K562 (cell line): Measurements from ENCODE around the gene CCNL2. TPM values are rescaled to one million over a fixed set of nuclear protein-coding genes. Genes with fewer than 3 reads are reported as not detected.

Experiments
- ATAC-seq: fragments of 200-7000 bp; cut with Tn5 transposase; 3 replicates; pipeline ENCODE4 v1.9.1; 2020; ENCODE audit warnings: moderate library complexity
- BruUV-seq: library from RNA; stranded (reverse); fragments of 400-500 nt; replicated peaks from 2 replicates; lab custom pipeline; 2021; lab: Mats Ljungman, UMichigan
- CTCF ChIA-PET: fragments of 300-600 bp; formaldehyde crosslinking; extraction: SDS; loops from one replicate; lab custom pipeline; 2021; ENCODE audit warnings: low intra/inter-chr PET ratio; lab: Yijun Ruan, JAX
- POLR2A ChIA-PET: fragments of 300-600, 350-650 bp; sonication (Branson Sonifier 250); formaldehyde crosslinking; extraction: SDS; loops from one replicate; lab custom pipeline; 2021; ENCODE audit warnings: antibody characterized with exemption, inconsistent platforms; lab: Yijun Ruan, JAX
- DNase-seq, 4 experiments: peaks; one replicate each; pipeline versions ENCODE4 v3.0.0 to v3.0.0-alpha.2; 2011 to 2018; ENCODE audit warnings: low spot score in 3 of 4, mixed read lengths in 3 of 4; ENCODE audit errors: extremely low read depth in 1 of 4
- FAIRE-seq: peaks from 2 replicates; lab custom pipeline; 2011; peaks lifted over from hg19 to GRCh38; lab: Jason Lieb, UNC
- H2AFZ ChIP-seq: 2 replicates; pipeline ENCODE4 v1.6.0; 2011; ENCODE audit warnings: low read depth, low read length, control low read depth, inconsistent platforms
- H3K27ac ChIP-seq: fragments of 200-600 bp; 3 replicates; pipeline ENCODE4 v1.8.0; 2011; ENCODE audit warnings: low read depth, mild to moderate bottlenecking, control low read depth, inconsistent platforms, low read length, moderate library complexity, mixed read lengths; ENCODE audit errors: extremely low read depth
- H3K27me3 ChIP-seq, 2 experiments: fragments of 300-600 bp in 1 of 2; 2 replicates in 1 of 2; 3 replicates in 1 of 2; pipeline versions ENCODE4 v1.6.0 to v1.8.0; 2011; ENCODE audit warnings: inconsistent platforms in 2 of 2, low read length in 2 of 2, mild to moderate bottlenecking in 1 of 2, mixed read lengths in 1 of 2, moderate library complexity in 1 of 2; ENCODE audit not compliant: control insufficient read depth in 2 of 2, insufficient read depth in 2 of 2
- H3K36me3 ChIP-seq: fragments of 300-600 bp; 3 replicates; pipeline ENCODE4 v1.8.0; 2011; ENCODE audit warnings: mild to moderate bottlenecking, low read length, inconsistent platforms; ENCODE audit not compliant: control insufficient read depth, insufficient read depth
- H3K4me1 ChIP-seq, 2 experiments: fragments of 200-600 bp in 1 of 2; replicated peaks in 1 of 2; 2 replicates in 1 of 2; 3 replicates in 1 of 2; pipeline versions ENCODE4 v1.5.1 to v1.8.0; 2011; ENCODE audit warnings: inconsistent platforms in 2 of 2, low read length in 2 of 2, mild to moderate bottlenecking in 1 of 2, mixed read lengths in 1 of 2, moderate library complexity in 1 of 2; ENCODE audit not compliant: control insufficient read depth in 2 of 2, insufficient read depth in 2 of 2
- H3K4me2 ChIP-seq: 2 replicates; pipeline ENCODE4 v1.6.1; 2011; ENCODE audit warnings: low read length, control low read depth, inconsistent platforms, mixed read lengths; ENCODE audit not compliant: insufficient read depth
- H3K4me3 ChIP-seq: fragments of 200-600 bp; sonication (generic), shearing (Covaris generic); 2 replicates; pipeline ENCODE4 v1.5.1; 2016; ENCODE audit warnings: control low read depth, inconsistent platforms
- H3K79me2 ChIP-seq: fragments of 200-600 bp; 3 replicates; pipeline ENCODE4 v1.8.0; 2011; ENCODE audit warnings: low read length, inconsistent platforms; ENCODE audit not compliant: control insufficient read depth, insufficient read depth
- H3K9ac ChIP-seq, 2 experiments: 2 replicates each; pipeline versions ENCODE4 v1.6.0 to v1.6.1; 2011; ENCODE audit warnings: low read depth in 2 of 2, low read length in 2 of 2, control low read depth in 1 of 2, inconsistent platforms in 1 of 2, mild to moderate bottlenecking in 1 of 2, mixed read lengths in 1 of 2; ENCODE audit not compliant: insufficient read depth in 1 of 2
- H3K9me1 ChIP-seq: one replicate; pipeline ENCODE4 v1.6.0; 2011; ENCODE audit warnings: inconsistent platforms, mild to moderate bottlenecking, low read length, moderate library complexity; ENCODE audit not compliant: control insufficient read depth, insufficient read depth
- H3K9me3 ChIP-seq: replicated peaks from 2 replicates; pipeline ENCODE4 v1.5.1; 2011; ENCODE audit warnings: low read depth, low read length, inconsistent platforms; ENCODE audit not compliant: control insufficient read depth, insufficient read depth
- H4K20me1 ChIP-seq: replicated peaks from 2 replicates; pipeline ENCODE4 v1.6.1; 2011; ENCODE audit warnings: low read length, inconsistent platforms, mixed read lengths; ENCODE audit not compliant: control insufficient read depth, insufficient read depth
- ARID1B ChIP-seq: fragments of 450-650 bp; IDR thresholded peaks from 2 replicates; pipeline ENCODE4 v1.6.1; 2016; ENCODE audit warnings: antibody characterized with exemption, mild to moderate bottlenecking, inconsistent platforms
- RBFOX2 ChIP-seq: fragments of 200-400 bp; formaldehyde crosslinking; IDR thresholded peaks from 2 replicates; pipeline ENCODE4 v1.6.1; 2017; ENCODE audit warnings: low read depth, mild to moderate bottlenecking, low read length, moderate library complexity
- ZNF263 ChIP-seq: sonication (generic); formaldehyde crosslinking; IDR thresholded peaks from 2 replicates; pipeline ENCODE4 v1.8.0; 2022; ENCODE audit warnings: mild to moderate bottlenecking, missing genetic modification reagents, borderline replicate concordance
- ZNF695 ChIP-seq: fragments of 450-650 bp; formaldehyde crosslinking; IDR thresholded peaks from 2 replicates; pipeline ENCODE4 v1.4.0; 2020; ENCODE audit warnings: mild to moderate bottlenecking, moderate library complexity
- WGBS: fragments of 100-300 bp; shearing (Covaris generic); methylation state at CpG from one replicate; pipeline ENCODE4 v1.1.6; 2016; ENCODE audit warnings: low coverage, mixed read lengths; ENCODE audit not compliant: insufficient coverage; ENCODE audit errors: missing lambda C conversion rate; 5-methylcytosine and 5-hydroxymethylcytosine counted together
- in situ Hi-C: fragments of 300-500 bp; cut with MboI; formaldehyde crosslinking; loops from 4 replicates; pipeline ENCODE4 v1.15.0; 2018; ENCODE audit warnings: inconsistent platforms, mixed read lengths
- intact Hi-C: fragments of 100-400 bp; cut with micrococcal nuclease; formaldehyde crosslinking; loops from 2 replicates; pipeline ENCODE4 v1.14.2; 2022
- polyA plus RNA-seq, 8 experiments: library from polyadenylated mRNA; depleted of rRNA in 4 of 8; stranded (reverse) in 5 of 8; unstranded in 3 of 8; fragments of >200 nt; fragmentation: Nextera tagmentation in 2 of 8; fragmentation: Illumina TruSeq in 1 of 8; extraction: Ambion mirVana in 2 of 8; extraction: Trizol in 1 of 8; gene quantifications; 2 replicates each; pipeline versions ENCODE4 v1.2.1 to v1.2.3, GENCODE V29; 2011 to 2014; ENCODE audit warnings: inconsistent platforms in 1 of 8, missing spikeins in 1 of 8
- total RNA-seq, 7 experiments: library from RNA; depleted of rRNA in 6 of 7; stranded (reverse); fragments of >200 nt in 6 of 7; fragmentation: Illumina TruSeq in 2 of 7; extraction: Trizol in 2 of 7; gene quantifications; 2 replicates each; pipeline versions ENCODE4 v1.2.1 to v1.2.3, GENCODE V29; 2011 to 2021; ENCODE audit warnings: low replicate concordance in 1 of 7
- TF ChIP-seq, protein P1 (sequence below): fragments of 200-400 bp; formaldehyde crosslinking; IDR thresholded peaks from 2 replicates; pipeline ENCODE4 v1.6.1; 2017; ENCODE audit warnings: mild to moderate bottlenecking, low read depth, low read length, moderate library complexity
- TF ChIP-seq, protein P2 (sequence below): sonication (generic); formaldehyde crosslinking; IDR thresholded peaks from 2 replicates; pipeline ENCODE4 v1.8.1; 2023; ENCODE audit warnings: mild to moderate bottlenecking, missing genetic modification reagents

The CCNL2 gene
- total and polyA plus RNA-seq, 9 of the 15 experiments (the other 6 are each of a cell fraction or from before 2014, with no cell fraction given), result 2.8 to 287 (median 94.5) TPM

DNA sequence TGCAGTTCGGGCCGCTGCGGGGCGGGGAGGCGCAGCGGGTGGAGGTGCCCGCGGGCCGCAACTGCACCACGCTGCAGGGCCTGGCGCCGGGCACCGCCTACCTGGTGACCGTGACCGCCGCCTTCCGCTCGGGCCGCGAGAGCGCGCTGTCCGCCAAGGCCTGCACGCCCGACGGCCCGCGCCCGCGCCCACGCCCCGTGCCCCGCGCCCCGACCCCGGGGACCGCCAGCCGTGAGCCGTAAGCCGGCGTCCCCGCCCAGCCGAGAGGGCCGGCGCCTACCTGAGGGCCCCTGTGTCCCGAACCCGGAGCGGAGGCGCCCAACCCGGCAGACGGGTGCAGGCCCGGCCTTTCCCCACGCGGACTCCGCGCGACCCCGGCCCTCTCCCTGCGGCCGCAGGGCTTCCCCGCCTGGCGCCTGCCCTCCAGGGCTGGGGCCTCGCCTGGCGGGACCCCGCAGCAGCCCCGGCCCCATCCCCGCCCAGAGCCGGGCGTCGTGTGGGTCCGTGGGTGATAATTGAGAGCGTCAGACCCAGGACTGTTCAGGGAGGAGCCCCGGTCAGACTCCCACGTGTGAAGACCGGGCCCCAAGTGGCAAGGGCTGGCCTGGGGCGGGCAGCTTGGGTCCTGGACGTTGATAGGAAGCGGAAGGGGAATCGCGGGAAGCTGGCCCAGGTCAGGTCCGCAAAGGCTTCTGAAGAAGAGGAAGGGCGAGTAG, 40.6 kb upstream of the CCNL2 start:
- no peak overlapping the region for H3K27ac ChIP-seq
- H2AFZ ChIP-seq, result no peak overlapping the region
- no peaks in the 10 kb centered on the region; the same call in 2 of the 3 replicates for H3K79me2 ChIP-seq
- WGBS, result 94% methylated on average over 28 of the region's 82 CpGs
- H3K9me3 ChIP-seq, result no peaks in the 10 kb centered on the region
- intact Hi-C loops, result loop anchor here (2.0 kb wide), 1 partner anchor 33 kb away; the partner anchor contains the start of gene MRPL20
- no peaks in the 10 kb centered on the region for H3K9me1 ChIP-seq
- FAIRE-seq (no peak), DNase-seq (no peak), ATAC-seq (no peak)
- ChIA-PET CTCF (no interaction called here), POLR2A (interaction anchor here (1.3 kb wide), 1 partner anchor 15 kb away, joined by 3 read pairs; no protein-coding TSS in a partner anchor)
- TF ChIP-seq ZNF263 (CRISPR knock-in tag), result peak; percentile 17; the same call in 1 of the 2 replicates
- TF ChIP-seq ZNF695 (CRISPR knock-in tag), result no peak
- TF ChIP-seq, protein P1, sequence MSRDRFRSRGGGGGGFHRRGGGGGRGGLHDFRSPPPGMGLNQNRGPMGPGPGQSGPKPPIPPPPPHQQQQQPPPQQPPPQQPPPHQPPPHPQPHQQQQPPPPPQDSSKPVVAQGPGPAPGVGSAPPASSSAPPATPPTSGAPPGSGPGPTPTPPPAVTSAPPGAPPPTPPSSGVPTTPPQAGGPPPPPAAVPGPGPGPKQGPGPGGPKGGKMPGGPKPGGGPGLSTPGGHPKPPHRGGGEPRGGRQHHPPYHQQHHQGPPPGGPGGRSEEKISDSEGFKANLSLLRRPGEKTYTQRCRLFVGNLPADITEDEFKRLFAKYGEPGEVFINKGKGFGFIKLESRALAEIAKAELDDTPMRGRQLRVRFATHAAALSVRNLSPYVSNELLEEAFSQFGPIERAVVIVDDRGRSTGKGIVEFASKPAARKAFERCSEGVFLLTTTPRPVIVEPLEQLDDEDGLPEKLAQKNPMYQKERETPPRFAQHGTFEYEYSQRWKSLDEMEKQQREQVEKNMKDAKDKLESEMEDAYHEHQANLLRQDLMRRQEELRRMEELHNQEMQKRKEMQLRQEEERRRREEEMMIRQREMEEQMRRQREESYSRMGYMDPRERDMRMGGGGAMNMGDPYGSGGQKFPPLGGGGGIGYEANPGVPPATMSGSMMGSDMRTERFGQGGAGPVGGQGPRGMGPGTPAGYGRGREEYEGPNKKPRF, result no peak
- TF ChIP-seq, protein P2, sequence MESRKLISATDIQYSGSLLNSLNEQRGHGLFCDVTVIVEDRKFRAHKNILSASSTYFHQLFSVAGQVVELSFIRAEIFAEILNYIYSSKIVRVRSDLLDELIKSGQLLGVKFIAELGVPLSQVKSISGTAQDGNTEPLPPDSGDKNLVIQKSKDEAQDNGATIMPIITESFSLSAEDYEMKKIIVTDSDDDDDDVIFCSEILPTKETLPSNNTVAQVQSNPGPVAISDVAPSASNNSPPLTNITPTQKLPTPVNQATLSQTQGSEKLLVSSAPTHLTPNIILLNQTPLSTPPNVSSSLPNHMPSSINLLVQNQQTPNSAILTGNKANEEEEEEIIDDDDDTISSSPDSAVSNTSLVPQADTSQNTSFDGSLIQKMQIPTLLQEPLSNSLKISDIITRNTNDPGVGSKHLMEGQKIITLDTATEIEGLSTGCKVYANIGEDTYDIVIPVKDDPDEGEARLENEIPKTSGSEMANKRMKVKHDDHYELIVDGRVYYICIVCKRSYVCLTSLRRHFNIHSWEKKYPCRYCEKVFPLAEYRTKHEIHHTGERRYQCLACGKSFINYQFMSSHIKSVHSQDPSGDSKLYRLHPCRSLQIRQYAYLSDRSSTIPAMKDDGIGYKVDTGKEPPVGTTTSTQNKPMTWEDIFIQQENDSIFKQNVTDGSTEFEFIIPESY (CRISPR knock-in tag), result peak; percentile 28
- TF ChIP-seq ARID1B, result no peak
- 0 out of 2 replicates have a peak, but pooled peaks have one; percentile 2 for TF ChIP-seq RBFOX2
- H3K9ac ChIP-seq, result peak overlapping the region in 1 of 2 experiments; percentile 84; a peak in 1 of 4 replicates
- no peaks in the 10 kb centered on the region for H4K20me1 ChIP-seq
- in situ Hi-C loops, result no loop called here
- no peak overlapping the region for H3K4me2 ChIP-seq
- no peak overlapping the region for H3K4me3 ChIP-seq
- no peaks in the 10 kb centered on the region for H3K36me3 ChIP-seq
- peaks cover 13 to 85% of the 10 kb centered on the region in 2 experiments for H3K4me1 ChIP-seq
- BruUV-seq, result no TSS peak
- no peaks in the 10 kb centered on the region for H3K27me3 ChIP-seq
